Activated CD4-positive, CD25-positive, alpha-beta regulatory T cell (primary cell): ENCODE measurements around the gene WWOX.

Source experiments
- DNase-seq, 4 experiments: peaks; one replicate each; lab custom pipeline; 2025; lab: John Stamatoyannopoulos, UW

WWOX gene

DNA sequence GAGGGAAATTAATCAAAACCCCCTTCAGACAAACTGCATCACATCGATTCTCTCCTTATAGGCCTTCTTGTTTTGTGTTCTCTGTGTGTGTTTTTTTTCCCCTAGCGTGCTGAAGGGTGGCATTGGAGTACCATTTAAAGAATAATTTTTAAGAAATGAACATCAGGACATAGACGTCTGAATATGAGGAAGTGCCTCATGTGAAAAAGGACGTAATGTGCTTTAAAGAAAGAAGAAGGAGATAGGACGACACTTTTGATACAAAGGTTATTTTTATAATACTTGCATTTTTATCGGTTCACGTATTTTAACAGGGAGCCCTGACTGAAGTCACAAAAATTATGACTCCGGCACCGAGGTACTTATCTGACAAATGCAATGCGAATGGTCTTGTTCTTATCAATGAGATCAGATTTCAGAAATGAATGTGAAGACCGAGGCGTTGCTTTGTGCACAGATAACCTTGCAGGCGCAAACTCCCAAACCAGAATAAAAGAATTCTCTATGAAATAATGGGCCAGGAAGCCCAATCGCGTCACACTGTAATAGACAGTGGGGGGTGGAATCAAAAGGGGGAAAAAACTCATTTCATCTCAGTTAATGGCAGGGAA, 894.8 kb downstream of the WWOX start:
- no peak for DNase-seq

DNA sequence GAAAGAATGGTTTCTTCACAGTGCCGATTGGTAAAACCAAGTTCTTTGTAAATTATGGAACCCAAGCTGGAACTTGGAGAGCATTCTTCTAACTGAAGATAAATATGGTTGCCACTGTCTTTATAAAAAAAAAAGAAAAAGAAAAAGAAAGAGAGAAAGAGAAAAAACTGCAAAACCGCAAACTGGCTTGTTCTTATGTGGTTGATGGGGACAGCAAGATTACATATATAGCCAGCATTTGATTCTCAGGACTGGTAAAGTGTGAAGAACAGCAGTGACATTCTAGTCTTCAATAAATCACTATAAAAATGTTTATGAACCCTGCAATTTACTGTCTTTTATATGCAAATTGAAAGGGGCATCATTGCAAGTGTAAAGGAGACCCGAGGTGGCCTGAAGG, 896.0 kb downstream of the WWOX start:
- DNase-seq = no peak

DNA sequence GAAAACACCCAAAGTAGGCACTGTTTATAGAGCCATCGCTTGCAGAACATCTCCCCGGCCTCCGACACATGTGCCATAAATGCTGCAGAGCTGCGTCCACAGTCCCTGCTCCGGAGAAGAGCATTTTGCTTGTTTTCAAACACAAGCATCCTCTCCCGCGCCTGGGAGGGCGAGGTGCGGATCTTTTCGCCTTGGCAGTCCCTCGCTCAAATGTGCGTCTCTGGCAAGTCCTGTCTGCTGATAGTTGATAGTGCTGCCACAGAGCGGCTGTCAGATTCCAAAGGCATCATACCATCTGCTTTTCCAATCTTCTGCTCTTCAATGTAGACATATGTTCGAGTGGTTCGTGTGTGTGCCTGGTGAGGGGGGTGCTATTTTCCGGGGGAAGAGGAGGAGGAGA, 897.3 kb downstream of the WWOX start:
- no peak for DNase-seq

DNA sequence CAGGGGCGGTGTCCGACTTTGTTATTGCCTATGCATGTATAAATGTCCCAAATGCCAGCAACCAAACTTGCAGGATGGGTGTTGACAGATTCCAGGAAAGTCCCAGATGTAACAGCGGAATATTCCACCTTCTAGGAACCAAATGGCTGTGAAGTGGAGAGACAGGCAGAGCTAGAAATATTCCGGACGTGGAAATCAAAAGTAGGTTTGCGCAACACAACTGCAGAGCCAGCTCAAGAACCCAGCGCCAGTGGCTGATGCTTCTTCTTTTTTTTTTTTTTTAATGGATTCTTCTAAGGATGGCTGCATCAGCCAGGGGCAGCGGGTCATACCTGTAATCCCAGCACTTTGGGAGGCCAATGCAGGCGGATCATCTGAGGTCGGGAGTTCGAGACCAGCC, 899.4 kb downstream of the WWOX start:
- DNase-seq = no peak

DNA sequence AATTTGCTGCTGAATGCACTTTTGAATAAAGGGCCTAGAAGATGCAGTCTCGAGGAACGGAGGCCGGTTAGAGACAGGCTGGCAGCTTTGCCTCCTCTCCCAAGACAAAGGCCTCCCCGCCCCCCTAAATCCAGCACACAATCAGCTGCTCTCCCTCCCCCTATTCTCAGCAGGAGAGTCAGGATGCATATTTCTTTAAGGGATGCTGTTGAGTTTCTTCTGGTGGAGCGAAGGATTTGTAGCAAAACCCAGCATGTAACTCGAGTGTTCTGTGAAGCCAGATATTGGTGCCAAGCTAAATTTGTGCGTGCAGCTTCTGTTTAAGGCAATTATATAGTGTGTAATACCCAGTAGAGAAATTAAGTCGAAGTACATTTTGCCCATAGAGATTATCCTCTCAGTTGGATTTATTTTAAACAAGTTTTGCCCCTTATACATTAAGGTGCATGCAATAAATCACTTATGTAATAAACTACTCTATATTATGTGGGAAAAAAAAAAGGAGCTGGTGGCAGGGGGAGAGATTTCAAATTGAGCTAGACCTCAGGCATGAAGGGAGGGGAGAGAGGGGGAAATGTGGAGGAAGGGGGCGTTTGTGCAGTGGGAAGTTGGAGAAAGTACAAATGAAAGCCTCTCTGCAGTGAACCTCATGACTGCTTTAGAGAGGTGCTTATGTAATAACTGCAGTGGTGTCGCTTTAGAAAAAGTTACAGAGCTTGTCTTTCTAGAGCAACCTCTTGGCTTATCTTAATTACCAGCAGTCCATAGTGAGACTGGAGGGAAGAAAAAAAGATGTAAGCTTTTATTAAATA, 901.9 kb downstream of the WWOX start:
- DNase-seq = no peak

DNA sequence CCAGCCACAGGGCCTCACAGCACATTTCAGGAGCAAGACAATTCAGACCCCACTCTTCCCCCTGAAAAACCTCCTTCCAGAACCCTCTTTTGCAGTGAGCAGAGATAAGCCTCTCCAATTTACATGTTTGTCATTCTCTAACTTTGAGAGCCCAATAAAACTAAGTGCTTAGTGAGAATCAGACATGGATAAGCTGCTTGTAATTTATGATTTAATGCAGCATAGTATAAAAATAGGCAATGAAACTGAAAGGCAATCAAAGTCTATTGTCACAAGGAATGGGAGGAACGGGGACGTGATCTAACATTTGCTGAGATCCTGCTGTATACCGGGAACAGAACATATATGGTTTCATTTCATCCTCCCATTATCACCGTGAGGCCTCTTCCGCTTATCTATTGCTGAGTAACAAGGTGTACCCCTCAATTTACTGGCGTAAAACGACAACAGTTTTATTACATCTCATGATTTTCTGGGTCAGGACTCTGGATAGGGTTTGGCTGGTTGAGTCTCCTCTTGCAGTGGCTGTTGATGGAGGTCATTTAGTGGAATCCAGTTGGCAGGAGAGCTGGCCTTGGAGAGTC, 903.7 kb downstream of the WWOX start:
- DNase-seq = no peak

DNA sequence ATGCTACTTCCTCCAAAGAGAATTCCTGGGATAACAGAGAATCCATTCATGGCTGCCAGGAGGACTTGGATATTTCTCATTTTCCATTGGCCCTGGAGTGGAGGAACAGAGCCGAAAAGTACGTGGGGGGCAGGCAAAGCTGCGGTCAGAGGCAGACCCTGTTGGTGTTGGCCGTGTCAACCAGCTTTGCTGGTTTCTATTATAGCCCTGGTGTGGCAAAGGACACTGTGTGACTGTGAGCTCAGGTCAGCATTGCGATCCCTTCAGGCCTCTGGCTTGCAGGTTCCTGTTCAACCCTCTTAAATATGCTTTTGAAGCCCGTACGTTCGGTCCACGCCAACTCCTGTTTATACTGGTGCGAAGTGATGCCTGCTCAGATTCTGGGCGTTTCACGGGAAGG, 904.9 kb downstream of the WWOX start:
- DNase-seq = no peak

DNA sequence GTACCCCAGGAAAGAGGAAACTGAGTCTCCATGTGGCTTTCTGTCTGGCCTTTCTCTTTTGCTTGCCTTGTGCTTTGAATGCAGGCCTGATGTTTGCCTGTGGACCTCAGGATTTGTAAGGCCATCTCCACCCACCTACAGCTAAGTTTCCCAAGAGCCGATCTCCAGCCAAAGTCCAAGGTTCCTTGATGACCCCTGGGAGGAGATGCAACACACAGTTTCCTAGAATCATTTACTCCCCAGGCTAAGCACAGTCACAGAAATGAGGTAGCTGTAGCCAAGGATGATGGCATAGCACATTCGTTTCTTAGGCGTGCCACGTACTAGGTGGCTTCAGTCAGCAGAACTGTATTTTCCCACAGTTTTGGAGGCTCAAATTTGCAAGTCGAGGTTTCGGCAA, 905.6 kb downstream of the WWOX start:
- DNase-seq = no peak

DNA sequence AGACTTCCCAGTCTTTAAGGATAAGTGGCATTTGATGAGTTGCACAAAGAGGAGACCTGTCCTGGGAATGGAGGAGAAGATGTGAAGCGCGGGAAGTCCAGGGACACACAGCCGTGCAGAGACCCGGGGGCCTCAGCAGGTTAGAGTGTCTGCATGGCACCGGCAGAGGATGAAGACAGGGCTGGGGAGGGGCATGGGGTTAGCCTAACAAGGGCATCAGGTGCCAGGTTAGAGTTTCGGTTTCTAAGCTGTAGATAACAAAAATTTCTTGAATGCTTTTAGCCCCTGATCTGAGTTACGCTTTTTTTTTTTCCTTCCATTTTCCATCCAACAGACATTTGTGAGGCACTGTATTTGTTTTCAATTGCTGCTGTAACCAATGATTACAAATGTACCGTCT, 906.8 kb downstream of the WWOX start:
- DNase-seq = no peak

DNA sequence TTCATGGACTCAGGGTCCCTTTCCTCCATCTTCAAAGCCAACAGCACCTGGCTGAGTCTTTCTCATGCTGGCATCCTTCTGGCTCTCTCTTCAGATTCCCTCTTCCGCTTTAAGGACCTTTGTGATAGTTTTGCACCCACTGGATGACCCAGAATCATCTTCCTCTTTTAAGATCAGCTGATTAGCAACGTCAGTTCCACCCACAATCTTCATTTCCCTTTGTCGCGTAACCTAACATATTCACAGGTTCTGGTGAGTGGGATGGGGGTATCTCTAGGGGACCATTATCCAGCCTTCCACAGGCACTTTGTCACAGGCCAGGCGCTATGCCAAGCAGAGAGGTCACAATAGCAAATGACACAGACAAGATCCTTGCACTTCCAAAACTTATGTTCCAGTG, 907.3 kb downstream of the WWOX start:
- DNase-seq = no peak

DNA sequence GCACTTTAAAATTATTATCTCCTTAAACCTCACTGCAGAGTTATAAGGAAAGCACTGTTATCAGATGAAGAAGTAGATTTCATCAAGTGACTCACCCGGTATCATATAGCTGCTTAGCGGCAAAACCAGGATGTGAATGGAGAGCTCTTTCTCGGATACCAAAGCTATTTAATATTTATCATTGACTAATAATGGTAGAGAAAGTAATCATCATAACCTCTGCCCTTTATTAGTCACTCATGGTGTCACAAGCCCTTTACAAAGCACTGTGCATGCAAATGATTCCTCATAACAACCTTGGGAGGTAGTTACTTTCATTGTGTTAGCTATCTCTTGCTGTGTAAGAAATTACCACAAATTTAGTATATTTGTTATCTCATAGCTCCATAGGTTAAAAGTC, 908.2 kb downstream of the WWOX start:
- no peak for DNase-seq

DNA sequence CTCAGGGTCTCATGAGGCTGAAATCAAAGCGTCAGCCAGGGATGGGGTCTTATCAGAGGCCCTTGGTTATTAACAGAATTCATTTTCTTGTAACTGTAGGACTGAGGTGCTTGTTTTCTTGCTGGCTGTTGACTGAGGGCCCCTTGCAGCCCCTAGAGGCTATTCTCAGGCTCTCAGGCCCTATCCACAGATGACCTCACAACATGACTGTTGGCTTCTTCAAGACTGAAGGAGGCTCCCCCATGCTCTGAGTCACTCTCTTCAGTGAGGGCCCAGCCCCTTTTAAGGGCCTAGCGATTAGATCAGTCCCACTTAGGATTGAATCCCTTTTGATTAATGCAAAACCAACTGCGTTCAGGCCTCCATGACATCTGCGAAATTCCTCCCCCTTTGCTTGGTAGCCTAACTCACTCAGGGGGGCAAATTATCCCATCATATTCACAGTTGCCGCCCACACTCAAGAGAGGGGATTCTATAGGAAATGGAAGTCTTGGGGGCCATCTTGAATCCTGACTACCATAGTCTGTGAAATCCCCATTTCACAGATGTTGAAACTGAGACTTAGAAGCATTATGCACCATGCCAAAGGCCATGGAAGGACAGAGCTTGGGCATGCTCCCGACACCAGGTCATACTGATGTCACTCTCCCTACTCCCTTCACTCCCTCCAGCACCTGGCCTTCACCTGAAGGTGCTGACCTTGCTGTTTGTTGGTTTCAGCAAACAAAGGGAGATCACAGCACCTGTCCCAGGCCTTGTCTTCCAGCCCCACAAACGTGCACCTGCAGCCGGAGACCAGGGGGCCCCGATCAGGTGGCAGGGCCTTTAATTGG, 908.8 kb downstream of the WWOX start:
- DNase-seq = no peak

DNA sequence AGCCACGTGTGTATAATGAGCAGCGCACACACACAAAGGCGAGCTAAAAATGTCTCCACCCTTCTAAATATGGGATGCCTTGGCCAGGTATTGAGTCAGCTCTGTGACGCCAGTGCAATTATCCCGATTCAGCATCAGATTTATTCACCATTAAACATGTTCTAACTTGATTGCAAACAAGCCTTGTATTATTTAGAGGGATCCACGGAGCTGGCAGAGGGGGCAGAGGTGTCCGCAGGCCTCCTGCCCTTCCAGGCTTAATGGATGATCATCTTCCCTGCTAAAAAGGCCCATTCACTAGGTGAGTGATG, 909.4 kb downstream of the WWOX start:
- no peak for DNase-seq

DNA sequence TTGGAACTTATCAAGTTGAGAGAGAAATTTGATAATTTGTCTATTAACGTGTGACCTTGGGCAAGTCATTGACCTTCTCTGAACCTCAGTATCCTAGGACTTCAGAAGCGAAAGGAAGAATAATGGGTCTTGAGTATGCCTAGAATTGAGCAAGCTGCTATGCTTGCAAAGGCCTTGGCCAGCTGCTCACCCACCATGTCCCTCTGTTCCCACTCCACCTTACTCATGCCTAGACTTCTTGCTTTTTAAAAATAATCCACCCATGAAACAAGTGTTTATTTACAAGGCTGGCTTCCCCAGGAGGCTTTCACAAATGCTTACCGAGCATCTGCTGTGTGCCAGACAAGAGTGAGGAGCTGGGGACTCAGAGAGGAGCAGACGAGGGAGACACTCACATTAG, 910.4 kb downstream of the WWOX start:
- DNase-seq = no peak

DNA sequence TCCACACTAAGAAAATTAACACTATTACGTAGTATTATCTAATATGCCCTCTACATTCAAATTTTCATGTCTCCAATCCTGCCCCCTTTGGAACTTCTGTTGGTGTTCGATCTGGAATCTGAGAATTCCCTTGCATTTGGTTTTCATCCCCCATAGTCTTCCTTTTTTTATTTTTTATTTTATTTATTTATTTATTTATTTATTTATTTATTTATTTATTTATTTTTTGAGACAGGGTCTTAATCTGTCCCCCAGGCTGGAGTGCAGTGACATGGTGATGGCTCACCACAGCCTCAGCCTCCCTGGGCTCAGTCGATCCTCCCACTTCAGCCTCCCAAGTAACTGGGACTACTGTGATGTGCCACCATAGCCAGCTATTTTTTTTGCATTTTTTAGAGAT, 911.8 kb downstream of the WWOX start:
- DNase-seq = no peak

DNA sequence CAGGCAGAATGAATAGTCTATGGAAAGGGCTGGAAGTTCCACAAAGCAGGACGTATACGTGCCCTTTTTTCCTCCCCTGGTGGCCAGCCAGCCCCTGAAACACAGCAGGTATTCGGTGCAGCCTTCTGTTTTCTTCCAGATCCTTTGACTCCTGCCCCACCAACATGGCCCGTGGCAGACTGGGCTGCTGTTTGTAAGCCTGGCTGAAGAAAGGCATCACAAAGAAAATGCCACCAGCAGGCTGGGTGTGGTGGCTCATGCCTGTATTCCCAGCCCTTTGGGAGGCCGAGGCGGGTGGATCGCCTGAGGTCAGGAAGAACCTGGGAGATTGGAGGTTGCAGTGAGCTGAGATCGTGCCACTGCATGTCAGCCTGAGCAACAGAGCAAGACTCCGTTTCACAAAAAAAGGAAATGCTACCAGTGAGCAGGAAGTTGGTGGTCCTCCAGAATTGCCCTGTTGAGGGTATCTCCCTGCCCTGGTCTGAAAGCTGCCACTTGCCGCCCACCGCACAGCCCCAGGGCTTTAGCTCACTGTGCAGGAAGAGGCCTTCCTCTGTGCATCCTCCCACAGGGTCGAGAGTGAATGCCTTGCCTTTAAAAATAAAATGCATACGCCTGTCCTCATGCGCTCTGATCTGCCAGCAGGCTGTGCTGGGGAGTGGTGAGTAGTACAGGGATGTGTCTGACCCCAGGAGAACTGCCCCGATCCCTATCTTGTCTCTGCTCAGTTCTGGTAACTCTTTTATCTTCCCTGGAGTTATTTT, 913.4 kb downstream of the WWOX start:
- DNase-seq = no peak

DNA sequence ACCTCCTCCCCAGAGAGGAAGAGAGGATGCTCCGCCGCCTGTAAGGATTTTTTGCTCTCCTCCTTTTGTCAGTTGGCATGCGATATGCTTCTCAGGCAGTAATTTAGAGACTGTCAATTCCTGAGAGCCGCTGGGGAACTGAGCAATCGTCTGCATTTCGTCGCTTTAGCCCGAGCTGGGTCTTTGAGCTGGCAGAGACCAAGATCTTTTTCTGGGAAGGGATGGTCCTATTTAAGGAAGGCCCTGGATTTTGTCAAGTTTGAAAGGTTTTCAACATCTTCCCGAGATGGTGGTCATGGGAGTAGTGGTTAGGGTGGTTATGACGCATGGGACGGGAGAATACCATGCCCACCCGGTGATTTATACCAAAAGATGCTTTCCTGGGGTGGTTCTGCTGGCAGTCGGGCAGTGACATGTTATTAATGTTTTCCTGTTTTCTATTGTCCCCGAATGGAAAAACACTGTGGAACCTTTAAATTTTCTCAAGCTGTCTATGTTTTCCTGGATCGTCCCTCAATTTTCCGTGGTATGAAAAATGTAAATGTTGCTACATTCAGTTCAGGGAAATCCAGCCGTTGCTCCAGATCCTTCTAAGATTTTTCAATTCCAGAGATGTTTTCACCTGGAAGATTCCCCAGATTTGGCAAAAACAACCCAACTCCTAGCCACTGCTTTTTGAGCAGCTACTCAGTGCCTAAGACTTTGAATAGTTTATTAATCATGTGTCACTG, 914.6 kb downstream of the WWOX start:
- DNase-seq = no peak

DNA sequence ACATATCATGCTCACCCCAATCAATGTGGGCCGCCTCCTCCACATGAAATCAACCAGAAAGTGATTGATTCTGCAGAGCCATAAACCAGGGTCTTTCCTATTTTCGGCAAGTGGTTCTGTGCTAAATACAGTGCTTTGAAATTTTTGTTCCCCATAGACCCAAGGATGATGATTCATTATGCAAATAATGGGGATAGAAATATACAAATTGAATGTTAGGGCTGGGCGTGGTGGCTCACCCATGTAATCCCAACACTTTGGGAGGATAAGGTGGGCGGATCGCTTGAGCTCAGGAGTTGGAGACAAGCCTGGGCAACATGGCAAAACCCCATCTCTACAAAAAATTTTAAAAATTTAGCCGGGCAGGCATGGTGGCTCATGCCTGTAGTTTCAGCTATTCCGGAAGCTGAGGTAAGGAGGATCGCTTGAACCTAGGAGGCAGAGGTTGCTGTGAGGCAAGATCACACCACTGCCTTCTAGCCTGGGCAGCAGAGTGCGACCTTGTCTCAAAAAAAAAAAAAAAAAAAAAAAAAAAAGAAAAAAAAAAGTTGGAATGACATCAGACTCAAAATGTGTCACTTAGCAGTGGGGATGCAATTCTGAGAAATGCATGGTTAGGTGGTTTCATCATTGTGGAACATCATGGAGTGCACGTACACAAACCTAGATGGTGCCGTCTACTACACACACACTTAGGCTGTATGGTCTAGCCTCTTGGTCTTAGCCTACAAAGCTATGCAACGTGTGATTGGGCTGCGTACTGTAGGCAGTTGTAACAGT, 919.4 kb downstream of the WWOX start:
- DNase-seq = no peak

DNA sequence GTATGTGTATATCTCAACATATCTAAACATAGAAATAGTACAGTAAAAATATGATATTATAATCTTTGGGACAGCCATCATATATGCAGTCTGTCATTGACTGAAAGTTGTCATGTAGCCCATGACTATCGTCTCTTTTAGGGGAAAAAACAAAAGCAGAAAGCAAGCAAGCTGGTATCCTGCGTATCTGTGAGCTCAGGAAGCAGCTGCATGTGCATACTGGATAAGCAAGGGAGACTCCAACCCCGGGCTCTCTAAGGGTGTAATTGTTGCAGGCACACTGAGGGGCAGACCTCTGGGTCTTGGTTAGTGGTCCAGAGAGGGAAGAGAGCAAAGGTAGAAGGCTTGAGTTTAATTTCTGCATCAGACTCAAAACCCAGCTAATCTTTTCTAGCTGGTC, 920.0 kb downstream of the WWOX start:
- DNase-seq = no peak

DNA sequence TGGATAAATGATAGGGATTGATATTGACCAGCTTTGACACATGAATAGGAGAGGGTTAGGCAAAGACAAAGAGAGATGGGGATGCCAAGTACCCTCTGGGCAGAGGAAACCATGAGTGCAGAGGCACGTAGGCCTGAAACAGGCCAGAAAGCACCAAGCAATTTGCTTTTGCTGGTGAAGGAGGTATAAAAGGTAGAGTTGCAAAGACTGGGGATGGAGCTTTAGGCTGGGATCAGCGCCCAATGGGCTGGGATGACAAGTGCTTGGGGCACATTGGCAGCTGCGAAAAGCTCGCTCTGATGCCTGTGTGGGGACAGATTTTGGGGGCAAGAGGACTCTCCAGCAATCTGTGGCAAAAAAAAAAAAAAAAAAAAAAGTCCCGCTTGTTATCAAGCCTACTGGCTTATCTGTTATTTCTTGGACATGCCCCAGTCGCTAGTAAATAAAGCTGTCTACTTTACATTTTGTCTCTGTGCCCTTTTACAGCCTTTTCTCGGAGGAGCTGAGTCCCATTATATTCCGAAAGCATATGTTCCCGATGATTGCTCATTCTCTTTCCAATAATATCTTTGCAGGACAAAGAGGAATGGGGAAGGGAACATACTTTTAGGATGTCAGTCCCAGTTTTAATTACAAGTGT, 922.7 kb downstream of the WWOX start:
- DNase-seq = no peak
